ENCODE measurements around the gene C10orf88. TPM values are rescaled to one million over a fixed set of nuclear protein-coding genes. Genes with fewer than 3 reads are reported as not detected.

The C10orf88 gene
- total RNA-seq, 4 donors from 2014 or later = 4.2 to 9.6 (median 6.8) TPM

DNA sequence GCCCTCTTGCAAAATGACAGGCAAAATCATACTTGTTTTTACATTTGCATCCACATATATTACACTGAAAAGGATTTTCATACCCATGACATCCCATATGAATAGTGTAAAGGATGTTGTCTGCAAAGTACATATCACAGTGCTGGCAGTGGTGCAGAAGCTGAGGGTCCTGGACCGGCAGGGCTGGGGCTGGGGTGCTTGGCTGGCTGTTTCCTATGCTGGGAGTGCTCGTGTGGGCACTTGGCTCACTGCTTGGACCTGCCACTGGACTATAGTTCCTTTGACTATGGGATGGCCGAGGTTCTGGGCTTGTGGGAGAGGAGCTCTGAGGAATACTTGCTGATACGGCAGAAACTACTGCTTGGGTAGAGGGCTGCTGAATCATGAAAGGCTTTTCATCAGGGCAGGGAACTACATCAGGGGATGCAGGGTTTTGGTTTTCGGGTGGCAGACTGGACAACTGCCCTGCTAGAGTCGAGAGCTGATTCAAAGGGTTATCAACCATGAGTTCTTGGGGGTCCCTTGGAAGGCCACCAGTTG, 39.8 kb upstream of the C10orf88 start:
- Histone ChIP-seq H3K4me1 (no peaks in the 10 kb centered on the region), H3K36me3 (peaks cover 0 to 29% of the 10 kb centered on the region in 2 donors), H3K27me3 (no peaks in the 10 kb centered on the region), H3K4me3 (no peak overlapping the region), H3K9me3 (no peaks in the 10 kb centered on the region), H3K27ac (no peak overlapping the region)
- in situ Hi-C loops (cut with MboI; ENCODE audit: low sequenced_read_pairs in 4 of 4) (no loop called here), intact Hi-C loops (cut with DNase I; ENCODE audit: low total_unique reads) (no loop called here)
- ATAC-seq (no peak), DNase-seq (no peak)
- TF ChIP-seq, protein P1, sequence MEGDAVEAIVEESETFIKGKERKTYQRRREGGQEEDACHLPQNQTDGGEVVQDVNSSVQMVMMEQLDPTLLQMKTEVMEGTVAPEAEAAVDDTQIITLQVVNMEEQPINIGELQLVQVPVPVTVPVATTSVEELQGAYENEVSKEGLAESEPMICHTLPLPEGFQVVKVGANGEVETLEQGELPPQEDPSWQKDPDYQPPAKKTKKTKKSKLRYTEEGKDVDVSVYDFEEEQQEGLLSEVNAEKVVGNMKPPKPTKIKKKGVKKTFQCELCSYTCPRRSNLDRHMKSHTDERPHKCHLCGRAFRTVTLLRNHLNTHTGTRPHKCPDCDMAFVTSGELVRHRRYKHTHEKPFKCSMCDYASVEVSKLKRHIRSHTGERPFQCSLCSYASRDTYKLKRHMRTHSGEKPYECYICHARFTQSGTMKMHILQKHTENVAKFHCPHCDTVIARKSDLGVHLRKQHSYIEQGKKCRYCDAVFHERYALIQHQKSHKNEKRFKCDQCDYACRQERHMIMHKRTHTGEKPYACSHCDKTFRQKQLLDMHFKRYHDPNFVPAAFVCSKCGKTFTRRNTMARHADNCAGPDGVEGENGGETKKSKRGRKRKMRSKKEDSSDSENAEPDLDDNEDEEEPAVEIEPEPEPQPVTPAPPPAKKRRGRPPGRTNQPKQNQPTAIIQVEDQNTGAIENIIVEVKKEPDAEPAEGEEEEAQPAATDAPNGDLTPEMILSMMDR (IDR thresholded peaks at IDR 0.05 in 4 of 5, conservative IDR thresholded peaks at IDR 0.05 in 1 of 5) = no peak
- TF ChIP-seq POLR2A (IDR thresholded peaks at IDR 0.05) = no peak

DNA sequence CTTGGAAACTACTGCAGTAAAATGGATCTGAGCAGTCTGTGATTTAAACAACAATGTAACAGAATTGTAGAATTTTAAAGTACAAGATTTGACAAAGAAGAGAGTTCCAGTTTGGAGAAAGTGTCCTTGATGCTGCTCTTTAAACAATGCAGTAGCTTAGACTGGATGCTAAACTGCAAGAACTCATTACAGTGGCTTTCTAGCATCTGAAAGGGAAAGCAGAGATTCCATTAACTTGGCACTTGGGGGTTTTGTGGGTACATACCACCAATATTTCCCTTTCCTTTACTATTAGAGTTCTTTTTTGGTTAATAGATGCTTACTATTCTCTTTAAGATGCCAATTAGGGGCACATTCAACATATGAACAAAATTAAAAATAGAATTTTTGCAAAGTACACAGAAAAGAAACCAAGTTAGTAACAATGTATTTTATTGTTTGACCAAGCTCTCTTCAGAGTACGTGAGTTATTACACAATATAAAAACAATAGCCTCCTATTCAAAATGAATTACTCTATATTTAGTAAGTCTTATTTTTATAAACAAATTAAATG, 38.1 kb upstream of the C10orf88 start:
- Histone ChIP-seq H3K9me3 (no peaks in the 10 kb centered on the region), H3K4me1 (no peaks in the 10 kb centered on the region), H3K27ac (no peak overlapping the region), H3K36me3 (peaks cover 0 to 29% of the 10 kb centered on the region in 2 donors), H3K27me3 (no peaks in the 10 kb centered on the region), H3K4me3 (no peak overlapping the region)
- DNase-seq (no peak), ATAC-seq (no peak)
- intact Hi-C loops (cut with DNase I; ENCODE audit: low total_unique reads) (no loop called here), in situ Hi-C loops (cut with MboI; ENCODE audit: low sequenced_read_pairs in 4 of 4) (no loop called here)
- TF ChIP-seq POLR2A (IDR thresholded peaks at IDR 0.05) = no peak
- TF ChIP-seq, protein P1 (IDR thresholded peaks at IDR 0.05 in 4 of 5, conservative IDR thresholded peaks at IDR 0.05 in 1 of 5) = no peak

DNA sequence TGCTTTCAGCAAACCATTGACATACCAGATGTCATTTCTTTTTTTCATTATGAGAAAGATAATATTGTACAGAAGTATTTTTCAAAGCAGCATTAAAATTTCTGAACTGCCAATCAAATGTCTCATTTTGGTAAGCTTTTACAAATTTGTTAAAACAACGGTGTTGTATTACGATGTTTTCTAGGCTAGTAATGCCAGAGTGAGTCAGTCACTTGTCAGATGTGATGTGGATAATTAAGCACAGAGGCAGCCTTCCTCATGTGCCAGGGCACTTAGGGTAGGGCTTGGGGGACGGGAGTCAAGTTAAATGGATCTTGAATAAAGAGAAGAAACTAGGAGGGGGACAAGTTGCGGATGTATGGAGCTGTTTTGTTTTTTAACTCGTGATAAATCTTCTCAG, 36.3 kb upstream of the C10orf88 start:
- ATAC-seq (no peak), DNase-seq (no peak)
- H3K27ac ChIP-seq = no peak overlapping the region
- peaks cover 0 to 17% of the 10 kb centered on the region in 2 donors for H3K36me3 ChIP-seq
- H3K4me1 ChIP-seq = no peaks in the 10 kb centered on the region
- H3K4me3 ChIP-seq = no peak overlapping the region
- no peaks in the 10 kb centered on the region for H3K9me3 ChIP-seq
- intact Hi-C loops (cut with DNase I; ENCODE audit: low total_unique reads) = no loop called here
- in situ Hi-C loops (cut with MboI; ENCODE audit: low sequenced_read_pairs in 4 of 4) = no loop called here
- H3K27me3 ChIP-seq = no peaks in the 10 kb centered on the region
- no peak for TF ChIP-seq POLR2A (IDR thresholded peaks at IDR 0.05)
- TF ChIP-seq, protein P1 (IDR thresholded peaks at IDR 0.05 in 4 of 5, conservative IDR thresholded peaks at IDR 0.05 in 1 of 5) = no peak

DNA sequence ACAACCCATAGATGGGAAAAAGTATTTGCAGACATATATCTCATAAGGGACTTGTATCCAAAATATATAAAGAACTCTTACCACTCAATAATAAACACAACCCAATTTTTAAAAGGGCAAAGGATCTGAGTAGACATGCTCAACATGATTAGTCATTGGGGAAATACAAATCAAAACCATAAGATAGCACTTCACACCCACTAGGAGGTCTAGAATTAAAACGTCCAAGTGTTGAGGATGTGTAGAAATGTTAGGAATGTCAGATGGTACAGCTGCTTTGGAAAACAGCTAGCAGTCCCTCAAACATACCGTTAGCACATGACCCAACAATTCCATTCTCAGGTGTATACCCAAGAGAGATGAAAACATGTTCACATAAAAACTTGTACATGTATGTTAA, 34.5 kb upstream of the C10orf88 start:
- Histone ChIP-seq H3K36me3 (peaks cover 0 to 3% of the 10 kb centered on the region in 2 donors), H3K27ac (no peak overlapping the region), H3K4me1 (no peaks in the 10 kb centered on the region), H3K4me3 (no peak overlapping the region), H3K27me3 (no peaks in the 10 kb centered on the region), H3K9me3 (no peaks in the 10 kb centered on the region)
- TF ChIP-seq, protein P1 (IDR thresholded peaks at IDR 0.05 in 4 of 5, conservative IDR thresholded peaks at IDR 0.05 in 1 of 5) = no peak
- no peak for TF ChIP-seq POLR2A (IDR thresholded peaks at IDR 0.05)
- intact Hi-C loops (cut with DNase I; ENCODE audit: low total_unique reads) = no loop called here
- in situ Hi-C loops (cut with MboI; ENCODE audit: low sequenced_read_pairs in 4 of 4) = loop anchor here in 1 of 4 donors (10.0 kb wide), 1 partner anchor 166 kb away; the partner anchor contains the start of gene BUB3
- DNase-seq (no peak), ATAC-seq (no peak)

Data from gastrocnemius medialis (tissue), 4 donors.